ENCODE measurements around the gene SLC43A2.

Gene SLC43A2

DNA sequence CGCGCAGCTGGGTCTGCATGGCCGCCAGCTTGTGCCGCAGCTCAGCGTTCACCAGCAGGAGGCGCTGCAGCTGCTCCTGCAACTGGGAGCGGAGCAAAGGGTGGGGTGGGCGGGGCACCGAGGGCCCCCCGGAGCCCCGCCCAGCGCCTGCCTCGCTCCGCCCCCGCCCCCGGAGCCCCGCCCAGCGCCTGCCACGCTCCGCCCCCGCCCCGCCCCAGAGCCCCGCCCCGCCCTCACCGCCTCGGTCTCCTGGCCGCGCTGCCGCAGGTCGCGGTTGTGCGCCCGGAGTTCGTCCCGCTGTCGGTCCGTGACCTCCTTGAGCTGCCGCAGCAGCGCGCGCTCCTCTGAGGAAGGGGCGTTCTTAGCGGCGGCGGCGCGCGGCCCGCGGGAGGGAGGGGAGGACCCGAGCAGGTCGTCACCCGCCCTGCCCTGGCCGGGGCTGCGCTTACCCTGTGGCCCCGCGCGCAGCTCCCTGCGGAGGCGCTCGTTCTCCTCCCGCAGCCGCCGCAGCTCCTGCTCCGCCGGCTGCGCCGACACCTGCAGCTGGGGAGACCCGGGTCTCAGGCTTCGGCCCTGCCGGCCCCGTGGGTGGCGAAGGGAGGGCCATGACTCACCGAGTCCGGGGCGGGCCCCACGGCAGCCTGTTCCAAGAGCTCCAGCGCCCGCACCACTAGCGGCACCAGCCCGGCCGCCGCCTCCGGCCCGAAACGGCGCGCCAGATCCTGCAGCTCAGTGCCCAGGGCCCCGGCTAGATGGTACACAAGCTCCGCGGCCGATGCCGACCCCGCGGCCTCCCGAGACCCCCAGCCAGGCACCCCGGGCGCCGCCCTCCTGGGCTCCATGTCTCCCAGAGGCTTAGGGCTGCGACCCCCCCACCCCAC is 20.6 kb upstream of the SLC43A2 start:
- TF ChIP-seq YY1 (IDR thresholded peaks at IDR 0.05; ENCODE audit: low read depth) (peak; percentile 85), CEBPB (IDR thresholded peaks at IDR 0.05) (no peak), FOXM1 (IDR thresholded peaks at IDR 0.05; ENCODE audit: borderline replicate concordance, low read depth) (no peak), NFIC (IDR thresholded peaks at IDR 0.05) (peak; percentile 41; the same call in 1 of the 2 replicates), TAF1 (IDR thresholded peaks at IDR 0.05; ENCODE audit: low read depth) (peak; percentile 34; the same call in 1 of the 2 replicates), TEAD4 (IDR thresholded peaks at IDR 0.05) (no peak), CREB1 (IDR thresholded peaks at IDR 0.05; ENCODE audit: low read depth) (no peak), REST (IDR thresholded peaks at IDR 0.05; ENCODE audit: low read depth) (no peak), TCF12 (IDR thresholded peaks at IDR 0.05; ENCODE audit: low read depth) (peak; percentile 40; the same call in 1 of the 2 replicates), EGR1 (IDR thresholded peaks at IDR 0.05) (no peak; the same call in 1 of the 2 replicates), ZBTB7A (IDR thresholded peaks at IDR 0.05; ENCODE audit: low read depth) (no peak), USF1 (IDR thresholded peaks at IDR 0.05) (no peak), EP300 (IDR thresholded peaks at IDR 0.05; ENCODE audit: borderline replicate concordance) (peak; percentile 28; the same call in 1 of the 2 replicates), RAD21 (IDR thresholded peaks at IDR 0.05; ENCODE audit: low read depth) (peak; percentile 63)
- TF ChIP-seq, protein P1, sequence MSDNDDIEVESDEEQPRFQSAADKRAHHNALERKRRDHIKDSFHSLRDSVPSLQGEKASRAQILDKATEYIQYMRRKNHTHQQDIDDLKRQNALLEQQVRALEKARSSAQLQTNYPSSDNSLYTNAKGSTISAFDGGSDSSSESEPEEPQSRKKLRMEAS (IDR thresholded peaks at IDR 0.05): no peak; the same call in 1 of the 2 replicates

DNA sequence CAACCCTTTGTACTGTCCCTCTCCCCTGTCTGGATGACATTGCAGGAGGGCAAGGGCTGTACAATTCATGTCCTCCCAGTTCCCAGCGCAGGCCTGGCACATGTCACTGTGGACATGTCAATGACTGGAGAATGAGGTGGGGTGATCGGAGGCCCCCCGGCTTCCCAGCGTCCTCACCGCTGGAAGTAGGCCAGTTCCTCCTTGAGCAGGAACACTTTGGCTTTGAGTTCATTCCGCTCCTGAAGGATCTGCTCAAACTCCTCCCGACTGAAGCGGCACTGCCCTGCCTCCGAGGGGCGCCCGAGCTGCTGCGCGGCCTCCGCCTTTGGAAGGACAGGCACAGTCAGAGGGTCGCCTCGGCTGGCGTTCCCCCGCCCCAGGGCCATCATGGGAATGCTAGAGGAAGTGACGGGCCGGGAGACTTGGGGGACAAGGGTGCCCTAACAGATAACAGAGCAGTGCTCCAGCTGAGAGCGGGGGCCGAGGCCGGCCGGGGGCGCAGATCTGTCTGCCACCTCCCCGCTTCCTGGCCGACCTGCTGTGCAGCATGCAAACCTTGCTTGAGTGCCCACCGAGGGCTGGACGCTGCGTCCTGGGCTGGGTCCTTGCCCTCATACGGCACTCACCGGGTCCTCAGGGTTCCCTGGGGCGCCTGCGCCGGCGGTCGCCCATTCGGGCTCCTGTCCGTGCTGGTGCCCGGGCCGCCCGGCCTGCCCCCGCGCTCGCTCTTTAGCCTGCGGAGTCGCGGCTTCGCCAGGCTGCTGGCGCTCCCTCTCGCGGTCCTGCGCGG is 19.7 kb upstream of the SLC43A2 start:
- TF ChIP-seq, protein P1 (IDR thresholded peaks at IDR 0.05): peak; percentile 69; the same call in 1 of the 2 replicates
- TF ChIP-seq USF1 (IDR thresholded peaks at IDR 0.05) (no peak), NFIC (IDR thresholded peaks at IDR 0.05) (no peak)

DNA sequence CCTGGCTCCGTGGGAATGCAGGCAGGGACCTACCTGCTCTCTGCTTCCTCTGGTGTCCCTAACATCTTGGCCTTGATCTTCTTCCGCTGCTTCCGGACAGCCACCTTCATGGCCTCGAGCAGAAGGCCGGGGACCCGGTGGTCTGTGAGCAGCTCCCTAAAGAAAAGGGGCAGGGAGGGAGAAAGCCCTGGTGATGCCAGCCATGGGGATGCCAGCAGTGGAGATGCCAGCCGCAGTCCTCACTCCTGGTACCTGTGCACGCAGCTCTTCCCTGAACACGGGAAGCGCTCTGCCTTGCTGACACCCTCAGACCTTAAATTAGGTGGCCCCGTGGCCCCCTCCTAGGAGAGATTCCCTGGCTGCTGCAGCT is 19.2 kb upstream of the SLC43A2 start:
- no peak for TF ChIP-seq TCF12 (IDR thresholded peaks at IDR 0.05; ENCODE audit: low read depth)
- TF ChIP-seq EP300 (IDR thresholded peaks at IDR 0.05; ENCODE audit: borderline replicate concordance): no peak
- TF ChIP-seq YY1 (IDR thresholded peaks at IDR 0.05; ENCODE audit: low read depth): no peak
- no peak for TF ChIP-seq EGR1 (IDR thresholded peaks at IDR 0.05)

GRCh38 chr17:1646199-1646875 is 17.7 kb upstream of the SLC43A2 start:
- no peak for TF ChIP-seq TEAD4 (IDR thresholded peaks at IDR 0.05)
- TF ChIP-seq TCF12 (IDR thresholded peaks at IDR 0.05; ENCODE audit: low read depth): no peak
- TF ChIP-seq USF1 (IDR thresholded peaks at IDR 0.05): no peak
- no peak for TF ChIP-seq REST (IDR thresholded peaks at IDR 0.05; ENCODE audit: low read depth)
- TF ChIP-seq TAF1 (IDR thresholded peaks at IDR 0.05; ENCODE audit: low read depth): no peak
- no peak for TF ChIP-seq NFIC (IDR thresholded peaks at IDR 0.05)
- TF ChIP-seq EP300 (IDR thresholded peaks at IDR 0.05; ENCODE audit: borderline replicate concordance): no peak
- no peak for TF ChIP-seq EGR1 (IDR thresholded peaks at IDR 0.05)
- TF ChIP-seq, protein P1 (IDR thresholded peaks at IDR 0.05): no peak
- no peak for TF ChIP-seq RAD21 (IDR thresholded peaks at IDR 0.05; ENCODE audit: low read depth)
- no peak for TF ChIP-seq CREB1 (IDR thresholded peaks at IDR 0.05; ENCODE audit: low read depth)
- no peak for TF ChIP-seq FOXM1 (IDR thresholded peaks at IDR 0.05; ENCODE audit: borderline replicate concordance, low read depth)
- no peak for TF ChIP-seq CEBPB (IDR thresholded peaks at IDR 0.05)
- TF ChIP-seq ZBTB7A (IDR thresholded peaks at IDR 0.05; ENCODE audit: low read depth): no peak
- TF ChIP-seq YY1 (IDR thresholded peaks at IDR 0.05; ENCODE audit: low read depth): no peak
